Breast epithelium (tissue), 4 donors: ENCODE results near the gene ZNF592. TPM values are rescaled to one million over a fixed set of nuclear protein-coding genes. Genes with fewer than 3 reads are reported as not detected.

ENCODE experiments used
- DNase-seq, 2 donors: peaks; one replicate each; pipeline ENCODE4 v3.0.0-alpha.2; 2019; ENCODE audit warnings: low spot score in 2 of 2
- H3K27ac ChIP-seq, 2 donors: fragments of 200-600 bp; sonication (generic) in 1 of 2; one replicate each; pipeline ENCODE4 v1.5.1; 2016 to 2019; ENCODE audit warnings: mild to moderate bottlenecking in 1 of 2
- H3K27me3 ChIP-seq, 2 donors: fragments of 200-600 bp; sonication (generic) in 1 of 2; one replicate each; pipeline versions ENCODE4 v1.5.1 to v1.6.0; 2017 to 2019; ENCODE audit warnings: control low read depth in 1 of 2, mild to moderate bottlenecking in 1 of 2
- H3K36me3 ChIP-seq: fragments of 200-600 bp; one replicate; pipeline ENCODE4 v1.5.1; 2019
- H3K4me1 ChIP-seq, 2 donors: fragments of 200-600 bp; sonication (generic); one replicate each; pipeline ENCODE4 v1.5.1; 2016 to 2019; ENCODE audit warnings: control low read depth in 1 of 2
- H3K4me3 ChIP-seq, 3 donors: fragments of 200-600 bp; sonication (generic); 1 replicate in 2 of 3; 2 replicates in 1 of 3; pipeline ENCODE4 v1.5.1; 2016 to 2019; ENCODE audit warnings: mild to moderate bottlenecking in 3 of 3, moderate library complexity in 2 of 3
- H3K9me3 ChIP-seq, 2 donors: fragments of 200-600 bp; sonication (generic) in 1 of 2; one replicate each; pipeline ENCODE4 v1.5.1; 2016 to 2019; ENCODE audit warnings: control low read depth in 1 of 2
- CTCF ChIP-seq, 3 donors: fragments of 450-650 bp; IDR thresholded peaks; one replicate each; pipeline ENCODE4 v1.5.1; 2016 to 2017; ENCODE audit warnings: antibody characterized with exemption in 3 of 3, mild to moderate bottlenecking in 3 of 3, moderate library complexity in 3 of 3
- POLR2A ChIP-seq: fragments of 450-650 bp; IDR thresholded peaks from one replicate; pipeline ENCODE4 v1.6.1; 2016; ENCODE audit warnings: antibody characterized with exemption, mild to moderate bottlenecking, moderate library complexity
- POLR2AphosphoS5 ChIP-seq, 3 donors: sonication (generic); formaldehyde crosslinking; IDR thresholded peaks; one replicate each; pipeline ENCODE4 v1.6.1; 2017; ENCODE audit warnings: antibody characterized with exemption in 3 of 3
- intact Hi-C: fragments of 100-400 bp; cut with DNase I; formaldehyde crosslinking; loops from one replicate; pipeline ENCODE4 v1.15.1; 2023; ENCODE audit warnings: low total_unique reads
- total RNA-seq, 3 donors: library from RNA; depleted of rRNA; stranded (reverse); fragments of >200 nt; gene quantifications; one replicate each; pipeline ENCODE4 v1.1.0, GENCODE V29; 2016

Gene ZNF592
- total RNA-seq, result 10 to 100 TPM; 14.1 to 18.4 (median 18.2) TPM

GRCh38 chr15:84748274-84749110 lies at the start of gene ZNF592:
TSS of gene ZNF592 (plus strand) at chr15:84748592. CDS start at chr15:84782676, 34,084 bp downstream.
- H3K27ac ChIP-seq, result peak within 1 kb of the TSS; percentile 99
- peaks cover 3 to 6% of the 10 kb centered on the region in 2 donors for H3K4me1 ChIP-seq
- H3K27me3 ChIP-seq, result no peaks in the 10 kb centered on the region
- TF ChIP-seq POLR2A, result no peak
- TF ChIP-seq POLR2AphosphoS5 (IDR thresholded peaks at IDR 0.05), result no peak
- TF ChIP-seq CTCF (IDR thresholded peaks at IDR 0.05), result peak in 1 of 3 donors; percentile 87
- H3K9me3 ChIP-seq, result no peaks in the 10 kb centered on the region
- peak within 1 kb of the TSS; percentile 62 to 98 (median 84) for H3K4me3 ChIP-seq
- peak; percentile 77 to 85 for DNase-seq
- H3K36me3 ChIP-seq, result no peaks in the 10 kb centered on the region
- intact Hi-C loops, result no loop called here

DNA sequence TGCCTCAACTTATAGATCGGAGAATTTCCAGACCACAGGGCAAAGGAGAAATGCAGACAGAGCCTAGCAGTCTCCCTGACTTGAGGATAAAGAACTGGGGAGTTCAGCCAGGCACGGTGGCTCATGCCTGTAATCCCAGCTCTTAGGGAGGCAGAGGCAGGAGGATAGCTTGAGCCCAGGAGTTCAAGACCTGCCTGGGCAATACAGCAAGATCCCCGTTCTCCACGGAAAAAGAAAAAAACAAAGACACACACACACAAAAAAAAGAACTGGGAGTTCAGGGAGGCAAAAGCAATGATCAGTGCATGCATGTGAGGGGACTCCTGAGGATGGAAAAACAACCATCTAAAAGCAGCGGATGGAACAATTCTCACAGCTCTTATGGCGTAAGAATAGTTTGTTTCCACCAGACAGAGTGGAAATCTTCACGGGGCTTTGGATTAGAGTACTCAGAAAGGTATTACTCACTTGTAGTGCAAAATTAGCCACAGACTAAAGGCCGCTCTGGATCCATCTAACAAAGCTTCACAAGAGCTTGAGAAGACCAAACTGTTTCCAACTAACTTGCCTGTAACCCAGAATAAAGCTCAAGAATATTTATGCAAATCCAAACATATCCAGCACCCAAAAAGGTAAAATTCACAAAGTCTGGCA lies 48.7 kb upstream of the ZNF592 start:
- Histone ChIP-seq H3K27ac (no peak overlapping the region), H3K9me3 (no peaks in the 10 kb centered on the region), H3K27me3 (no peaks in the 10 kb centered on the region), H3K4me1 (peaks cover 0 to 5% of the 10 kb centered on the region in 2 donors), H3K36me3 (no peaks in the 10 kb centered on the region), H3K4me3 (no peak overlapping the region)
- DNase-seq, result no peak
- intact Hi-C loops, result no loop called here
- no peak for TF ChIP-seq CTCF (IDR thresholded peaks at IDR 0.05)
- no peak for TF ChIP-seq POLR2AphosphoS5 (IDR thresholded peaks at IDR 0.05)
- no peak for TF ChIP-seq POLR2A

DNA sequence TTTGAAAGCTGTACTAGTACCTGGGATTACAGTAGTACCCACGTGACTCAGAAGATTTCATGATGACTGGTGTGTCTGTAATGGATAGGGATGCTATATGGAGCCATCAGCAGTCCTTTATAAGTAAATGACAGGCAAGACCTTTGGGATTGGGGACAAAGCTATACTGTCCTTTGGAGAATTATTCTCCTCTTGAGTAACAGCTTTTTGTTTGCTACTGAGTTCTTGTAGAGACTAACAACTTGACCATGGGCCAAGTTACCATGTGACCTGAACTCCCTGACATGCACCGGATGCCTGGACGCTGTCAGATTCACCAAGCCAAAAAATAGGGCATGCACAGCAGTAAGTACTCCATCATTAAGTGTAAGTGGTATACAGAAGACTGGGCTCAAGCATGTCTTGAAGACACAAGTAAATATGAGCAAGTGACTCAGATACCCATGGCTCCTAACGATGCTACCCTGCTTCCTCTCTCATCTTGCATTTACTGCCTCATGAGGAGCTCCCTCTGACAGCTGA lies 45.4 kb upstream of the ZNF592 start:
- Histone ChIP-seq H3K27ac (peak overlapping the region in 1 of 2 donors; percentile 19), H3K27me3 (no peaks in the 10 kb centered on the region), H3K4me1 (no peaks in the 10 kb centered on the region), H3K4me3 (no peak overlapping the region), H3K9me3 (no peaks in the 10 kb centered on the region), H3K36me3 (no peaks in the 10 kb centered on the region)
- TF ChIP-seq CTCF (IDR thresholded peaks at IDR 0.05) (no peak), POLR2A (no peak), POLR2AphosphoS5 (IDR thresholded peaks at IDR 0.05) (no peak)
- intact Hi-C loops, result no loop called here
- peak in 1 of 2 donors; percentile 35 for DNase-seq

DNA sequence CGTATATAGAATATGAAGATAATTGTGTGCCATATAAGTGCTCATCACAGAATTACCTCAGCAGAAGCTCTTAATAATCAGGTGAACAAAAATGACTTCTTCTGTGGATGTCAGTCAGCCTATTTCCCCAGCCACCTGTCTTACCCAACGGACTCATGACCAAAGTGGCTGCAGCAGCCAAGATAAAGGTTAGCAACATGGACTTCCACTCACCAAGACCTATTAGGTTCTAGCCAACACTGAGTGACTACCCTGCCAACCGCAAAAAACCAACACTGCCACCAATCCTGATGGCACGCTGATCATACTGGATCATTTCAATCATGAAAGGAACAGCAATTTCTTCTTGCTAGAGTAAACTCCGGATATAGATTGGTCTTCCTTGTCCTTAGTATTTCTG lies 44.6 kb upstream of the ZNF592 start:
- no peak for DNase-seq
- H3K4me3 ChIP-seq, result no peak overlapping the region
- TF ChIP-seq POLR2AphosphoS5 (IDR thresholded peaks at IDR 0.05), result no peak
- no peak for TF ChIP-seq POLR2A
- no peak for TF ChIP-seq CTCF (IDR thresholded peaks at IDR 0.05)
- intact Hi-C loops, result no loop called here
- H3K27ac ChIP-seq, result no peak overlapping the region
- no peaks in the 10 kb centered on the region for H3K36me3 ChIP-seq
- H3K9me3 ChIP-seq, result no peaks in the 10 kb centered on the region
- H3K27me3 ChIP-seq, result no peaks in the 10 kb centered on the region
- H3K4me1 ChIP-seq, result no peaks in the 10 kb centered on the region

DNA sequence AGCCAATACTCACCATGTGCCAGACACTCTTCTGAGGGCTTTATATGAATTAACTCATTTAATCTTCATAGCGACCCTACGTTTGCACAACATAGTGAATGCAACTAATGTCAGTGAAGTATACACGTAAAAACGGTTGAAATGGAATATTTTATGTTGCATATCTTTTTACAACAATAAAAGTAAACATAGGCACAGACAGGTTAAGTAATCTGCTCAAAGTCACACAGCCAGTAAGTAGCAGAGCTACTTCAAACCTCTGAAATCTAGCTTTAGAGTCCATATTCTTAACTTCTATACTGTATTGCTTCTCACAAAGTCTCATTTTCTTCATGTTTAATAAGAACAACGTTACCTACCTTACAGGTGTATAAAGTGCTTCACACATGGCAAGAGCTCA lies 34.0 kb upstream of the ZNF592 start:
- DNase-seq, result no peak
- Histone ChIP-seq H3K4me1 (peaks cover 0 to 12% of the 10 kb centered on the region in 2 donors), H3K4me3 (peak overlapping the region; percentile 79 to 88 (median 83)), H3K36me3 (no peaks in the 10 kb centered on the region), H3K9me3 (no peaks in the 10 kb centered on the region), H3K27ac (no peak overlapping the region), H3K27me3 (no peaks in the 10 kb centered on the region)
- no peak for TF ChIP-seq POLR2A
- no peak for TF ChIP-seq CTCF (IDR thresholded peaks at IDR 0.05)
- TF ChIP-seq POLR2AphosphoS5 (IDR thresholded peaks at IDR 0.05), result no peak
- intact Hi-C loops, result no loop called here
